ENCODE data around the gene TTC34.

GRCh38 chr1:2832506-2833453 is 31.3 kb upstream of the TTC34 start:
- no peak for TF ChIP-seq CTCF (IDR thresholded peaks at IDR 0.05)
- no peak for TF ChIP-seq POLR2A (IDR thresholded peaks at IDR 0.05)
- no peak for TF ChIP-seq EP300 (IDR thresholded peaks at IDR 0.05)
